ENCODE results near the gene ZNF205.

ZNF205 gene

DNA sequence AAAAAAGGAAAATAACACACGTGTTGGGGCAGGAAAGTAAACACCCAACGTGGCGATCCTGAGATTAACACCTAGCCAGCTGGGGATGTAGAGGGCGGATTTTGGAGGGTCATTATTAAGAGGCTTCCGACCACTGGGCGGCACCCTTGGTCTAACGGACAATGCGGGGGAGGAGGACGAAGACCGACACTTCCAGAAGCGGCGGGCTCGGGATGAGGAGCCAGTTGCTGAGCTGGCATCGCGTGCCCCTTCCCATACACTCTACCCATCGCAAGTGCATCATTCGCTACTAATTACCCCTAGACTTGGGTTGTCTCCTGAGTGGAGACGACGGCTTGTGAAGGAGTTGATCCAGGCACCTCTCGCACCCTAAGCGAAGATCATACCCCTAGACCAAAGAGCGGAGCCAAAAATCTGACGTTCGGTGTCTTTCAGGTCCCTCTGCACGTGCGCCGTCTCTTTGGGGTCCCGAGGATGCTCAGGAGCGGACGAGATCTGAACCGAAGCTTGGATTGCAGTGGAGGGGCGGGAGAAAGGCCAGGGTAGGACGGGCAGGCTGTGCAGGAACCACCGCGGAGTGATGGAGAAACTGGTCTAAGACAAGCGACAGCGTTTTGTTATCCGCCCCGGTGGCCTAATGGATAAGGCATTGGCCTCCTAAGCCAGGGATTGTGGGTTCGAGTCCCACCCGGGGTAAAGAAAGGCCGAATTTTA, 40.0 kb downstream of the ZNF205 start:
- H3K4me3 ChIP-seq (ENCODE audit: low read depth, low read length): peak overlapping the region; percentile 46
- TF ChIP-seq, protein P1, sequence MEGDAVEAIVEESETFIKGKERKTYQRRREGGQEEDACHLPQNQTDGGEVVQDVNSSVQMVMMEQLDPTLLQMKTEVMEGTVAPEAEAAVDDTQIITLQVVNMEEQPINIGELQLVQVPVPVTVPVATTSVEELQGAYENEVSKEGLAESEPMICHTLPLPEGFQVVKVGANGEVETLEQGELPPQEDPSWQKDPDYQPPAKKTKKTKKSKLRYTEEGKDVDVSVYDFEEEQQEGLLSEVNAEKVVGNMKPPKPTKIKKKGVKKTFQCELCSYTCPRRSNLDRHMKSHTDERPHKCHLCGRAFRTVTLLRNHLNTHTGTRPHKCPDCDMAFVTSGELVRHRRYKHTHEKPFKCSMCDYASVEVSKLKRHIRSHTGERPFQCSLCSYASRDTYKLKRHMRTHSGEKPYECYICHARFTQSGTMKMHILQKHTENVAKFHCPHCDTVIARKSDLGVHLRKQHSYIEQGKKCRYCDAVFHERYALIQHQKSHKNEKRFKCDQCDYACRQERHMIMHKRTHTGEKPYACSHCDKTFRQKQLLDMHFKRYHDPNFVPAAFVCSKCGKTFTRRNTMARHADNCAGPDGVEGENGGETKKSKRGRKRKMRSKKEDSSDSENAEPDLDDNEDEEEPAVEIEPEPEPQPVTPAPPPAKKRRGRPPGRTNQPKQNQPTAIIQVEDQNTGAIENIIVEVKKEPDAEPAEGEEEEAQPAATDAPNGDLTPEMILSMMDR (IDR thresholded peaks at IDR 0.05; ENCODE audit: low read depth, low read length, missing control alignments): peak; percentile 45
- no peak for DNase-seq (ENCODE audit: low read depth)

DNA sequence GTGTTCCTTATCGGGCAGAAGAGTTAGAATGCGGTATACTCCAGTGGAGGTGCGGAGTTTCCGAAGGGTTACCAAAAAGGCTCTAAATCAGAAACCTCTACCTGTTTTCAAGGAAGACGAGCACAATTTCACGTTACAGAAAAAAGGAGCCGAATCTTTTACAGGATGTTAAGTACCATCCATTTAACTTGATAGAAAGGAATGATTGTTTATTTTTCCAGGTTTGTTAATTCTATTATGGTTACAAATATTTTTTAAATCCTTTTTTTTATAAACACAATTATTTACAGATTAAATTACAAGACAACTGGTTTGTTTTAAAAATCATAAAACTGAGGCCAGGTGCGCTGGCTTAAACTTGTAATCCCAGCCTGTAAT, 40.6 kb downstream of the ZNF205 start:
- DNase-seq (ENCODE audit: low read depth): no peak
- H3K4me3 ChIP-seq (ENCODE audit: low read depth, low read length): no peak overlapping the region
- TF ChIP-seq, protein P1 (IDR thresholded peaks at IDR 0.05; ENCODE audit: low read depth, low read length, missing control alignments): no peak

DNA sequence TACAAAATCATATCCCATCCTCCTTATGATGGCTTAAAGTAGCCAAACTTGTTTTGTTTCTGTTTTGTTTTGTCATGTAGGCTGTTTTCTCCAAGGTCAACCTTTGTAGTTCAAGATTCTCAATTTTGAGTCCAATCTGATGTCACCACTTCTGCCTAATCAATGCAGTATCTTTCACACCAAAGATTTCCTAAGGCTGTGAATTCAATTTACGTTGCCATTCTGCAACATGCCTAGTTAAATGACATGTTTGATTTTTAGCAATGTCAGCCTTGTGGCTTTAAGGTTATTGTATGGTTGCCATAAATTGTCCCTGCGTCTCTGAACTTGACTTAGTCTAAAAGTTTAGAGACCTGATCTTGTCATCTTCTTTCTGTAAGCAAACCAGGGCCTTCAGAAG, 42.8 kb downstream of the ZNF205 start:
- H3K4me3 ChIP-seq (ENCODE audit: low read depth, low read length): no peak overlapping the region
- TF ChIP-seq, protein P1 (IDR thresholded peaks at IDR 0.05; ENCODE audit: low read depth, low read length, missing control alignments): no peak
- DNase-seq (ENCODE audit: low read depth): no peak

DNA sequence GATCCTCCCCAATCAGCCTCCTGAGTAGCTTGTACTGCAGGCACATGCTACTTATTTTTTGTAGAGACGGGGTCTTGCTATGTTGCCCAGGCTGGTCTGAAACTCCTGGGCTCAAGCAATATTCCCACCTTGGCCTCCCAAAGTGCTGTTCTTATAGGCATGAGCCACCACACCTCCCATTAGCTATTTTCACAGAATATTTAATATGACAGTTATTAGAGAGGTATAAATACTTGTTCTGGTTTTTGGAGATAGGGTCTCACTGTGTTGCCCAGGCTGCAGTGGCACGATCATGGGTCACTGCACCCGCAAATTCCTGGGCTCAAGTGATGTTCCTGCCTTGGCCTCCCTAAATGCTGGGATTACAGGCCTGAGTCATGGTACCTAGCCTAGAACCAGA, 43.6 kb downstream of the ZNF205 start:
- no peak for DNase-seq (ENCODE audit: low read depth)
- H3K4me3 ChIP-seq (ENCODE audit: low read depth, low read length): no peak overlapping the region
- TF ChIP-seq, protein P1 (IDR thresholded peaks at IDR 0.05; ENCODE audit: low read depth, low read length, missing control alignments): no peak

DNA sequence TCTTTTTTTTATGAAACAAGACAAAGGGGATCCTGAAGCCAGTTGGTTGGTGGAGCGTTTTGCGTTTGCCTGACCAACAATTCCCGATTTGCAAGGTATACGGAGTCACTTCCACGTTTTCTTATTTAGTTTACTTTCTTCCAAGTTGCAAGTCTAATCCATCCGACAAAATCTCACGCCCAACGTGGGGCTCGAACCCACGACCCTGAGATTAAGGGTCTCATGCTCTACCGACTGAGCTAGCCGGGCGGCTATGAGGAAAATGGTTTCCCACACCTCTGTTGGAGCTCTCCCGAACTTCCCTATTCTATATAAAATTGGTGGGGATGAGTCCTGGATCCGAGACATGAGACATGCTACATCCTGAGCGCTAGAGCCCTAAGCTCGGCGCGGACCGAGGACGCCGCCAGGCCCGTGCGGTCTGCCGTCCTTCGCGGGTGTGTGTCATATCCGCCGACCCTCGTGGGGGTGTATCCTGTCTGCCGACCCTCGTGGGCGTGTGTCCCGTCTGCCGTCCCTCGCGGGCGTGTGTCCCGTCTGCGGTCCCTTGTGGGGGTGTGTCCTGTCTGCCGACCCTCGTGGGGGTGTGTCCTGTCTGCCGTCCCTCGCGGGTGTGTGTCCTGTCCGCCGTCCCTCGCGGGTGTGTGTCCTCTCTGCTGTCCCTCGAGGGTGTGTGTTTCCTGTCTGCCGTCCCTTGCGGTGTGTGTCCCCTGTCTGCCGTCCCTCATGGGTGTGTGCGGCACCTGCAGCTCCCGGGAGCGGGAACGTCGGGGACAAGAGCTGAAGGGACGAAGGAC, 45.0 kb downstream of the ZNF205 start:
- DNase-seq (ENCODE audit: low read depth): no peak
- H3K4me3 ChIP-seq (ENCODE audit: low read depth, low read length): peak overlapping the region; percentile 49
- TF ChIP-seq, protein P1 (IDR thresholded peaks at IDR 0.05; ENCODE audit: low read depth, low read length, missing control alignments): no peak

DNA sequence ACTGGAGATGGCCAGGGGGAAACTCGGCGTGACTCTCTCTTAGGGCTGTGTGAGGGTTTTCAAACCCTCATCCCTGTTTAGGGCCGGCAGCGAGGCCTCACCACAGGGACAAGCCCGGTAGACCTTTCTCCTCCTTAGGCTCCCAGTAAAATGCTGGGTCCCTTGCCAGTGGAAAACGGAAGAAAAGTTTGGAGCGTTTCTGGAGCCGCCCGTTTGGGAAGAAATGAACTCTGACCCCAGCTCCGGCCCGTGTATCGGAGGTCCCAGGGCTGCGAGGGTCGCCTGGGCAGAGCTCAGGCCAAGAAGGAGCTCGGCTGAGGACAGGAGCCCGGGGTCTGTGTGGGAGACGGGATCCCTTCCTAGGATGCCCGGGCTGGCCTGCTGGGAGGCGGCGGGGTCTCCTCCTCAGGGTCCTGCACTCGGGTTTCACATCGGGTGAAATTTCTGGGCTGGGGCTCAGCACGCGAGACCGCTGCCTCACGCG, 45.7 kb downstream of the ZNF205 start:
- H3K4me3 ChIP-seq (ENCODE audit: low read depth, low read length): peak overlapping the region; percentile 49
- TF ChIP-seq, protein P1 (IDR thresholded peaks at IDR 0.05; ENCODE audit: low read depth, low read length, missing control alignments): no peak
- DNase-seq (ENCODE audit: low read depth): no peak

Data from GM12864 (cell line).